CD4-positive, CD25-positive, alpha-beta regulatory T cell (primary cell): ENCODE results near the gene ASB15. TPM values are rescaled to one million over a fixed set of nuclear protein-coding genes. Genes with fewer than 3 reads are reported as not detected.
"Not testable (repeated sequence)": the region's sequence is repeated elsewhere in the genome, so short reads cannot be mapped to it uniquely, and the experiment has no call there.

ENCODE experiments used
- ATAC-seq, 2 donors: fragments of 150-1000 bp; cut with Tn5 transposase; one replicate each; pipeline ENCODE4 v1.10.0; 2021; ENCODE audit warnings: low read depth in 2 of 2, moderate number of reproducible peaks in 2 of 2, moderate library complexity in 1 of 2
- DNase-seq, 3 donors: peaks; one replicate each; pipeline versions ENCODE4 v3.0.0 to v3.0.0-alpha.2; 2012 to 2022; ENCODE audit warnings: mixed read lengths in 1 of 3
- H3K27ac ChIP-seq: one replicate; pipeline ENCODE4 v1.7.0; 2013; ENCODE audit warnings: mild to moderate bottlenecking, low read length; ENCODE audit not compliant: insufficient read depth, poor library complexity, severe bottlenecking
- H3K27me3 ChIP-seq: one replicate; pipeline ENCODE4 v1.7.0; 2013; ENCODE audit warnings: low read length; ENCODE audit not compliant: control insufficient read depth, insufficient read depth
- H3K36me3 ChIP-seq: one replicate; pipeline ENCODE4 v1.7.0; 2013; ENCODE audit warnings: mild to moderate bottlenecking, low read length, moderate library complexity; ENCODE audit not compliant: control insufficient read depth, insufficient read depth
- H3K4me1 ChIP-seq: 2 replicates; pipeline ENCODE4 v1.7.0; 2013; ENCODE audit warnings: mild to moderate bottlenecking, low read length; ENCODE audit not compliant: insufficient read depth, control insufficient read depth, poor library complexity, severe bottlenecking
- H3K4me3 ChIP-seq: one replicate; pipeline ENCODE4 v1.7.0; 2013; ENCODE audit warnings: low read depth, mild to moderate bottlenecking, low read length, moderate library complexity
- H3K9me3 ChIP-seq, 2 experiments: 1 replicate in 1 of 2; 2 replicates in 1 of 2; pipeline ENCODE4 v1.7.0; 2013; ENCODE audit warnings: low read length in 2 of 2, mild to moderate bottlenecking in 1 of 2, moderate library complexity in 1 of 2; ENCODE audit not compliant: control insufficient read depth in 2 of 2
- H3K27ac Mint-ChIP-seq, 3 donors: one replicate each; pipeline ENCODE4 v1.8.0; 2020 to 2022; ENCODE audit warnings: mild to moderate bottlenecking in 3 of 3, mixed read lengths in 3 of 3, moderate library complexity in 2 of 3
- H3K27me3 Mint-ChIP-seq: one replicate; pipeline ENCODE4 v1.8.0; 2022; ENCODE audit warnings: mild to moderate bottlenecking, mixed read lengths
- H3K36me3 Mint-ChIP-seq: one replicate; pipeline ENCODE4 v1.8.0; 2020; ENCODE audit warnings: mixed read lengths
- H3K4me1 Mint-ChIP-seq, 4 donors: one replicate each; pipeline ENCODE4 v1.8.0; 2020 to 2022; ENCODE audit warnings: mixed read lengths in 4 of 4, mild to moderate bottlenecking in 1 of 4
- H3K4me3 Mint-ChIP-seq, 4 donors: one replicate each; pipeline ENCODE4 v1.8.0; 2020 to 2022; ENCODE audit warnings: mild to moderate bottlenecking in 4 of 4, mixed read lengths in 4 of 4, moderate library complexity in 3 of 4
- H3K9me3 Mint-ChIP-seq, 7 donors: one replicate each; pipeline ENCODE4 v1.8.0; 2020 to 2022; ENCODE audit warnings: mixed read lengths in 7 of 7, mild to moderate bottlenecking in 3 of 7, moderate library complexity in 2 of 7
- polyA plus RNA-seq, 4 donors: library from polyadenylated mRNA; unstranded; fragments of 300-500 nt; fragmentation: Illumina TruSeq; gene quantifications; one replicate each; pipeline ENCODE4 v1.2.3, GENCODE V29; 2021
- total RNA-seq: library from RNA; stranded (reverse); gene quantifications from one replicate; pipeline ENCODE4 v1.2.3, GENCODE V29; 2022

The ASB15 gene
- total and polyA plus RNA-seq, 5 donors from 2014 or later, result 0.14 TPM; not detected in 4

DNA sequence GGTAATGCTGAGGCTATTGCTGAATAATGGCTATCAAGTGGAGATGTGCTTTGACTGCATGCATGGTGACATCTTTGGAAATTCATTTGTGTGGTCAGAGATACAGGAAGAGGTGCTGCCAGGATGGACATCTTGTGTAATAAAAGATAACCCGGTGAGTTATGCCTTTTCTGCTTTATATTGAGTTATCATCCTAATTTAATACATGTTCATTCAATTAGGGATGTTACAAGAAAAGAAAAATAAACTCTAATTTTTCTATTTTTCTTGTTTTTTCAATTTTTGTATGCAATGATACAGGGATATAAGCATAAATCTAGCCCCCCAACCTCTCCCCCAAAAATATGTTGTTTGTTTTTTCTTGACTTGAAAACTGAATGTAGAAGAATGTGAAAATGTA, 27.7 kb downstream of the ASB15 start:
- H3K27me3 Mint-ChIP-seq, result no peaks in the 10 kb centered on the region
- Histone ChIP-seq H3K27ac (no peak overlapping the region), H3K36me3 (no peaks in the 10 kb centered on the region), H3K4me1 (no peaks in the 10 kb centered on the region), H3K9me3 (no peaks in the 10 kb centered on the region), H3K27me3 (no peaks in the 10 kb centered on the region), H3K4me3 (no peak overlapping the region)
- H3K4me1 Mint-ChIP-seq, result peaks cover 0 to 5% (median 0%) of the 10 kb centered on the region in 4 donors
- no peak for DNase-seq
- no peak for ATAC-seq
- H3K27ac Mint-ChIP-seq, result no peak overlapping the region
- H3K4me3 Mint-ChIP-seq, result no peak overlapping the region
- H3K9me3 Mint-ChIP-seq, result no peaks in the 10 kb centered on the region
- H3K36me3 Mint-ChIP-seq, result no peaks in the 10 kb centered on the region

DNA sequence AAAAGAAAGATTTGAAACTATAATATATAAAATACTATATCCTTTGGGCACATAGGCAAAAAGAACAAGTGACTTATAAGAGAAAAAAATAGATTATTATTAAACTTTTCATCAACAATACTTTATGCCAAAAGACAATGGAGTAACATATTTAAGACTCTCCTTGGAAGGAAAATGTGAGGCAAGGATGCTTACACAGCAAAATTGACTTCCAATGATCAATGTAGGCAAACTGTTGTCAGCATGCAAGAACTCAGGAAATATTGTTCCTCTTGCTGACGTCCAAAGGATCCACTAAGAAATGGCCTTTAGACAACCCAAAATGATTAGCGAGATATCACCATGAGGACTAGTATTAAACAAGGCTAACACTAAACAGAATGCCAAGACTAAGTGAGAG, 31.2 kb downstream of the ASB15 start:
- H3K4me1 ChIP-seq, result no peaks in the 10 kb centered on the region
- DNase-seq, result no peak
- peaks cover 9% of the 10 kb centered on the region for H3K27me3 Mint-ChIP-seq
- no peaks in the 10 kb centered on the region for H3K36me3 Mint-ChIP-seq
- ATAC-seq, result no peak
- H3K27me3 ChIP-seq, result peaks cover 5% of the 10 kb centered on the region
- no peaks in the 10 kb centered on the region for H3K4me1 Mint-ChIP-seq
- H3K9me3 Mint-ChIP-seq, result no peaks in the 10 kb centered on the region
- no peak overlapping the region for H3K4me3 Mint-ChIP-seq
- no peaks in the 10 kb centered on the region for H3K9me3 ChIP-seq
- no peak overlapping the region for H3K27ac ChIP-seq
- H3K36me3 ChIP-seq, result no peaks in the 10 kb centered on the region
- no peak overlapping the region for H3K4me3 ChIP-seq
- no peak overlapping the region for H3K27ac Mint-ChIP-seq

DNA sequence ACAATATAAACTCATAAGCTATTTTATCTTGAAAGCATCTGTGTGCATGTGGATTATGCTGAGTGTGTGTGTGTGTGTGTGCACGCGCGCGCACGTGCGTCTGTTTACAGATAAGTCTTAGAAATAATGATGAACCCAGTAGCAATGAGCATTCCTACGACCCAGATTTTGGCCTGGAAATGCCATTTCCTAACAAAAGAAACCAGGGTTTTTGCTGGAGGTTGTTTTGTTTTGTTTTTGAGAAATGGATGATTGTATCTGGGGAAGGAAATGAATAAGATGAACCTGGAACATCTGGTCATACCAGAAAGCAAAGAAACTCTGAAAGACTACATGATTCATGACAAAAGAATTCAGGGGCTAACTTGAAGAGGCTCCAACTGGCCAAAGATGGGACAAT, 31.9 kb downstream of the ASB15 start:
- Mint-ChIP-seq H3K36me3 (no peaks in the 10 kb centered on the region), H3K9me3 (no peaks in the 10 kb centered on the region), H3K27me3 (peaks cover 15% of the 10 kb centered on the region), H3K4me3 (no peak overlapping the region), H3K27ac (no peak overlapping the region), H3K4me1 (no peaks in the 10 kb centered on the region)
- no peak overlapping the region for H3K4me3 ChIP-seq
- H3K27me3 ChIP-seq, result peaks cover 5% of the 10 kb centered on the region
- no peak overlapping the region for H3K27ac ChIP-seq
- H3K9me3 ChIP-seq, result no peaks in the 10 kb centered on the region
- no peak for DNase-seq
- H3K4me1 ChIP-seq, result no peaks in the 10 kb centered on the region
- H3K36me3 ChIP-seq, result no peaks in the 10 kb centered on the region
- ATAC-seq, result no peak

DNA sequence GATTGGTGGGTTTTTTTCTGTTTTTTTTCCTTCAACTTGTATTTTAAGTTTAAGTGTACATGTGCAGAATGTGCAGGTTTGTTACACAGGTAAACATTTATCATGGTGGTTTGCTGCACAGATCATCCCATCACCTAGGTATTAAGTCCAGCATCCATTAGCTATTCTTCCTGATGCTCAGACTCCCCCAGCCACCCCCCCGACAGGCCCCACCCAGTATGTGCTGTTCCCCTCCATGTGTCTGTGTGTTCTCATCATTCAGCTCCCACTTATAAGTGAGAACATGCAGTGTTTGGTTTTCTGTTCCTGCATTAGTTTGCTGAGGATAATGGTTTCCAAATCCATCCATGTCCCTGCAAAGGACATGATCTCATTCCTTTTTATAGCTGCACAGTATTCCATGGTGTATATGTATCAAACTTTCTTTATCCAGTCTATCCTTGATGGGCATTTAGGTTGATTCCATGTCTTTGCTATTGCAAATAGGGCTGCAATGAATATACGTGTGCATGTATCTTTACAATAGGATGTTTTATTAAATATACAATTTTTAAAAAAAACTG, 32.5 kb downstream of the ASB15 start:
- not testable (repeated sequence) for ATAC-seq, H3K9me3 ChIP-seq, H3K4me3 Mint-ChIP-seq, H3K9me3 Mint-ChIP-seq, H3K4me3 ChIP-seq, H3K4me1 ChIP-seq, H3K27ac Mint-ChIP-seq, DNase-seq, H3K4me1 Mint-ChIP-seq, H3K27ac ChIP-seq, H3K36me3 ChIP-seq, H3K27me3 ChIP-seq, H3K36me3 Mint-ChIP-seq
- peaks cover 15% of the 10 kb centered on the region for H3K27me3 Mint-ChIP-seq

DNA sequence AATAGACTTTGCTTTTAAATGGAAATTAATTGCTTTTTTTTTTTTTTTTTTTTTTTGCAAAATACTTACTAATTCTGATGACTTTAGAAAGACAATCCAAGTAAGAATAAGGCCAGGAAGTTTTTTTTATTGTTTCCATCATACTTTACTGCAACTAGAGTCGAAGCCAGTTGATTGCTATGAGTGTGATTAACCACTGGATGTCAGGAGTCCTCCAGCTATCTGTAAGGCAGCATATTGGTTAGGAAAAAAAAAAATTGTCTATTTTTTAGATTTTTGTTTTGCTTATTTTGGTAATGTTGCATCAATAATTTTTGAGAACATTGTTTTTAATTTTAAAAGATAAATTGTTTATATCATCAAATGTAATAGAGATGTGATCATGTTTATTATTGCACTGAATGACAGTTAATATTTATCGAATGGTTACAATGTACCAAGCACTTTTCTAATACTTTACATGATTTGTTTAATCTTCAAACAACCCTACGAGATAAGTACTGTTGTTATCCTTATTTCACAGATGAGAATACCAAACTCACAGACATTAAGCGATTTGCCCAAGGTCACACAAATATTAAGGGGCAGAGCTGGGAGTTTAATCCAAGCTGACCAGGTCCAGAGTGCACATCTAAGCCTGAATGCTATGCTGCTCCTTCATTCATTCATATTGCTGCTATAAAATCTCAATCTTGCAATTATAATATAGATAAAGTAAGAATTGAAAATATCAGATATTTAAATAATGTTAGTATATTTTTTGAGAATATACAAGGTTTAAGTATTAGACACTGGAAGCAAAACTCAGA, 34.1 kb downstream of the ASB15 start:
- H3K27ac ChIP-seq, result no peak overlapping the region
- Mint-ChIP-seq H3K4me1 (no peaks in the 10 kb centered on the region), H3K36me3 (no peaks in the 10 kb centered on the region), H3K27me3 (peaks cover 15% of the 10 kb centered on the region), H3K9me3 (peaks cover 0 to 2% (median 0%) of the 10 kb centered on the region in 7 donors), H3K27ac (no peak overlapping the region), H3K4me3 (no peak overlapping the region)
- H3K27me3 ChIP-seq, result peaks cover 5% of the 10 kb centered on the region
- DNase-seq (peak in 1 of 3 donors; percentile 17), ATAC-seq (no peak)
- no peaks in the 10 kb centered on the region for H3K36me3 ChIP-seq
- no peak overlapping the region for H3K4me3 ChIP-seq
- H3K4me1 ChIP-seq, result no peaks in the 10 kb centered on the region
- H3K9me3 ChIP-seq, result no peaks in the 10 kb centered on the region

DNA sequence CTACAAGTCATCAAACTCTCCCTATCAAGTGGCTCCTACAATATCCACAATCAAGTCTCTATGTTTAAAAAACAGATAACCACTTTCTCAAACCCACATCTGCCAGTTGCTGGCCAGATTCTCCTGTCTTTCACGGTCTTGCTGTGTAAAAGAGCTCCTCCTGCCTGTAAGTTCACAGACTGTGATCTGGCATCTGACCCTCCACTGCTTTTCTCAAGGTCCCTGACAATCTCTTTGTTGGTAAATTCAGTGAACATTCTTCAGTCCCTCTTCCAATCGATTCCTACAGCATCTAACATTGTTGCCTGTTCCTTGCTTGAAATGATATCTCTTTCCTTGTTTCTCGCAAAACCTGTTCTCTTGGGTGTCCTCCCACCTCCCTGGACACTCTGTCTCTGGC, 35.6 kb downstream of the ASB15 start:
- Mint-ChIP-seq H3K27me3 (peaks cover 21% of the 10 kb centered on the region), H3K9me3 (peaks cover 0 to 2% (median 0%) of the 10 kb centered on the region in 7 donors), H3K36me3 (no peaks in the 10 kb centered on the region), H3K27ac (no peak overlapping the region), H3K4me1 (no peaks in the 10 kb centered on the region), H3K4me3 (no peak overlapping the region)
- Histone ChIP-seq H3K4me3 (no peak overlapping the region), H3K27me3 (peaks cover 5% of the 10 kb centered on the region), H3K36me3 (no peaks in the 10 kb centered on the region), H3K4me1 (no peaks in the 10 kb centered on the region), H3K9me3 (no peaks in the 10 kb centered on the region), H3K27ac (no peak overlapping the region)
- DNase-seq (no peak), ATAC-seq (no peak)

DNA sequence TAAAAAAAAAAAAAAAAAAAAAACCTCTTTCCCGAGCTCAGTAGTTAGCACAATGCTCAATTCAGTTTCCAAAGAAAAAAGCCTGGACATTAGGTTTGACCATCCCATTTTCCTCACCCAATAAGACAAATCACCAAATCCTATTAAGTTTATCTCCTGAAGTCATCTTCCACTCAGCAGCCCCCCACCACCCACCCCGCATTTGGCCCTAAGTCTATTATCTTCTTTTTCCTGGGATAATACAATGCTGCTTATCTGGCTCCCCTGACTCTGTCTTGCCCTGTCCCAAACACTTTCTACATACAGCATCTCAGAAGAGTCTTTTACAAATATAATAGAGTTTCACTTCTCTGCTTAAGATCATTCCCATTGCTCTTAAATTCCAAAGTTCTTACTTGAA, 36.3 kb downstream of the ASB15 start:
- Mint-ChIP-seq H3K27ac (no peak overlapping the region), H3K4me1 (no peaks in the 10 kb centered on the region), H3K27me3 (peaks cover 28% of the 10 kb centered on the region), H3K4me3 (no peak overlapping the region), H3K9me3 (peaks cover 0 to 2% (median 0%) of the 10 kb centered on the region in 7 donors), H3K36me3 (no peaks in the 10 kb centered on the region)
- no peak overlapping the region for H3K27ac ChIP-seq
- no peaks in the 10 kb centered on the region for H3K36me3 ChIP-seq
- H3K4me3 ChIP-seq, result no peak overlapping the region
- H3K4me1 ChIP-seq, result no peaks in the 10 kb centered on the region
- no peak for DNase-seq
- H3K9me3 ChIP-seq, result no peaks in the 10 kb centered on the region
- no peak for ATAC-seq
- peaks cover 7% of the 10 kb centered on the region for H3K27me3 ChIP-seq

DNA sequence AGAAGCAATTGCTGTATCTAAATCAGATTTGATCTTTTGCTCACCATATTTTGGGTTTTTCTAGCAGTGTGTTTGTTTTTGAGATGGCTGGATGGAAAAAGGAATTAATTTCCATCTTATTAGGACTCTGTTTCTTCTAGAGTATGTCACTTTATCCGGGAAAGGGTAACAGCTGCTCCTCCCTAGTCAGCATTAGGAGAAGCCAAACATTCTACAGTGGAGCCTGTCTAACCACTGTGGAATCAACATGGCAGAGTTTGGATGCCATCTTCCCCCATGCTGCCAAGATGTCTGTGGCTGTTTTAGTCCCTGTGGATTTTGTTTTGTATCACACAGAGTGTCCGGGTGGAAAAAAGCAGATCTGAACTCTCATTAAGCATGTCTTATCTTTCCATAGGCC, 38.0 kb downstream of the ASB15 start:
- no peak overlapping the region for H3K4me3 Mint-ChIP-seq
- no peak overlapping the region for H3K27ac Mint-ChIP-seq
- H3K4me1 Mint-ChIP-seq, result no peaks in the 10 kb centered on the region
- Histone ChIP-seq H3K4me1 (no peaks in the 10 kb centered on the region), H3K9me3 (no peaks in the 10 kb centered on the region), H3K27me3 (peaks cover 7% of the 10 kb centered on the region), H3K36me3 (no peaks in the 10 kb centered on the region), H3K27ac (no peak overlapping the region), H3K4me3 (no peak overlapping the region)
- H3K36me3 Mint-ChIP-seq, result no peaks in the 10 kb centered on the region
- peaks cover 0 to 2% (median 0%) of the 10 kb centered on the region in 7 donors for H3K9me3 Mint-ChIP-seq
- H3K27me3 Mint-ChIP-seq, result peaks cover 37% of the 10 kb centered on the region
- DNase-seq (no peak), ATAC-seq (no peak)
